Testis (tissue), 2 donors: ENCODE results near the gene TMEM120B.

Experiments
- POLR2A ChIP-seq: fragments of 450-650 bp; IDR thresholded peaks from one replicate; pipeline ENCODE4 v1.6.1; 2017; ENCODE audit warnings: antibody characterized with exemption, mild to moderate bottlenecking, moderate library complexity
- TF ChIP-seq, protein P1 (sequence below), 3 experiments: fragments of 450-650 bp in 2 of 3; fragments of 200-600 bp in 1 of 3; sonication (generic) in 1 of 3; IDR thresholded peaks; one replicate each; pipeline ENCODE4 v1.5.1; 2016 to 2019; ENCODE audit warnings: antibody characterized with exemption in 3 of 3, mild to moderate bottlenecking in 2 of 3, moderate library complexity in 1 of 3

DNA sequence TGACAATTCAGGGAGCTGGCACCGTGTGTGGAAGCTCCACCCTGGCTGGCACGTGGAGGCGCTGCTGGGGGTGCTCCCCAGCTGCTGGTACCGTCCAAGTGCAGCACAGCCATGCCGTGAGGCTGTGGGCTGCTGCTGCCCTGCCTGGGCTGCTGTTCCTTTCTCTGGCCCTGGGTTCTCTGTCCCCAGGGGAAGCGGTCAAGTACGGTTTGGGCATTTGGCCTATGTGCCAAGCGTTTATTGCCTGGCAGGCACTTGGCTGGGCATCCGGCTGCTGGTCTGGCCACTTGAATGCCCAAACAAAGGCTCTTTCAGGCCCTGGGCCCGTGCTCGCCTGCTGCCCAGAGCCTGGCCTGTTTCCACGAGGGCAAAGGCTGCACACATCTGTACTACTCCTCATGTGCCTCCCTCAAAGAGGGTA is 41.3 kb downstream of the TMEM120B start:
- TF ChIP-seq, protein P1, sequence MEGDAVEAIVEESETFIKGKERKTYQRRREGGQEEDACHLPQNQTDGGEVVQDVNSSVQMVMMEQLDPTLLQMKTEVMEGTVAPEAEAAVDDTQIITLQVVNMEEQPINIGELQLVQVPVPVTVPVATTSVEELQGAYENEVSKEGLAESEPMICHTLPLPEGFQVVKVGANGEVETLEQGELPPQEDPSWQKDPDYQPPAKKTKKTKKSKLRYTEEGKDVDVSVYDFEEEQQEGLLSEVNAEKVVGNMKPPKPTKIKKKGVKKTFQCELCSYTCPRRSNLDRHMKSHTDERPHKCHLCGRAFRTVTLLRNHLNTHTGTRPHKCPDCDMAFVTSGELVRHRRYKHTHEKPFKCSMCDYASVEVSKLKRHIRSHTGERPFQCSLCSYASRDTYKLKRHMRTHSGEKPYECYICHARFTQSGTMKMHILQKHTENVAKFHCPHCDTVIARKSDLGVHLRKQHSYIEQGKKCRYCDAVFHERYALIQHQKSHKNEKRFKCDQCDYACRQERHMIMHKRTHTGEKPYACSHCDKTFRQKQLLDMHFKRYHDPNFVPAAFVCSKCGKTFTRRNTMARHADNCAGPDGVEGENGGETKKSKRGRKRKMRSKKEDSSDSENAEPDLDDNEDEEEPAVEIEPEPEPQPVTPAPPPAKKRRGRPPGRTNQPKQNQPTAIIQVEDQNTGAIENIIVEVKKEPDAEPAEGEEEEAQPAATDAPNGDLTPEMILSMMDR (IDR thresholded peaks at IDR 0.05): no peak
- TF ChIP-seq POLR2A: no peak
